Hematopoietic multipotent progenitor cell treated with erythropoietin and hydrocortisone succinate and interleukin-3 and kit ligand, for 4 days (in vitro differentiated cells): Measurements from ENCODE around the gene IGF2.

Experiments used
- DNase-seq: peaks from one replicate; pipeline ENCODE4 v3.0.0-alpha.2; 2015

Gene IGF2

DNA sequence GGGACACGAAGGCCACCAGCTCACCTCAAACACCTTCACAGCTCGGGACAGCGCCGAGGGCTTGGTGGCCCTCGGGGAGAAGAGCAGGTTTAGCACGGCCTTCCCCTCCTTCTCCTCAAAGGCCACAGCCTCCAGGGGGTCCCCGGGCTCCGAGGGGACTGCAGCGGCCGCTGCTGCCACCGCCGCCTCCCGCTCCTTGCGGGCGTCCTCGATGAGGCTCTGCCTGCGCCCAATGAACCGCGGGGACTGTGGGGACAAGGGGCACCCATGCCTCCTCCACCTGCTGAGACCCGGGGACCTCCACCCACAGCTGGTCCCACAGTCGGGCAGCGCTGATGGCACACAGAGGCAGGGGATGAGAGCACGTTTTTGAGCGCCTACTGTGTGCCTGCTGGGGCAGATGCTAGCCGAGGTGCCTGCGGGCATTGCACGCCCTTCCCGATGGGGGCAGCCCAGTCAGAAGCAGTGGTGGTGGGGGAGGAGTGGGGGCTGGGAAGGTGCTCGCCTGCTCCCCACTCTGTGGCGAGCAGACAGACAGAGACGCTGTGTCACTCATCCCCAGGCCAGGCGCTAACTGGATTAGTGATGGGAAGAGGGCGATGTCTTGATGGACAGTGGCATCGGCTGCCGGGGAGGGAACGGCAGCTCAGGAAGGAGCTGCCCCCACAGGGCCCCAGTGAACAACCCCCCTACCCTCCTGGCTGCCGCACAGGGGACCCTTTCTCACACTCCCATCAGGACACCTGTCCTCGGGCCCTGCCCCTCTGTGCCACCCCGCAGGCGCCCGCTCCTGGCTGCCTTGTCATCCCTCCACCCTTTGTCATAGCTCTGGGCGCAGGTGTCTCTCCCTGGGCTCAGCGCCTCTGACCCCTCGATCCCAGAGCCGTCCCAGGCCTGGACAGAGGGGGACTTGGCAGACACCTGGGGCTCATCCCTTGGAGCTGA, 30.7 kb upstream of the IGF2 start:
- no peak for DNase-seq

DNA sequence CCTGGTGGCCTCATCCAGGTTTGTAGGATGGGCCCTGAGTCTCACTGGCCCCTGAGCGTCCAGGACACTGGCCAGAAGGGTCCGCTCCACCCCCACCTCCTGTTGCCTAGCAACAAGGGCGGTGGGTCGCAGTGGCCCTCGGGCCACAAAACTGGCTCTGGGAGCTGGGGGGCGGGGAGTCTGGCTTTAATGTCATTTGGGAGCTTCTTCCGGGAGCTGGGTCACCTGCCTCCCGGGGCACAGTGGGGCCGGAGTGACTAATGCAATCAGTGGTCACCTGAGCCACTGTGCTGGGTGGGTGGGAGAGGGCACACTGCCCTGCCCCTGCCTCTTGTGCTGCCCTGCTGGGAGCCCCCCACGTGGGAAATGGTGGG, 29.8 kb upstream of the IGF2 start:
- DNase-seq, result no peak

DNA sequence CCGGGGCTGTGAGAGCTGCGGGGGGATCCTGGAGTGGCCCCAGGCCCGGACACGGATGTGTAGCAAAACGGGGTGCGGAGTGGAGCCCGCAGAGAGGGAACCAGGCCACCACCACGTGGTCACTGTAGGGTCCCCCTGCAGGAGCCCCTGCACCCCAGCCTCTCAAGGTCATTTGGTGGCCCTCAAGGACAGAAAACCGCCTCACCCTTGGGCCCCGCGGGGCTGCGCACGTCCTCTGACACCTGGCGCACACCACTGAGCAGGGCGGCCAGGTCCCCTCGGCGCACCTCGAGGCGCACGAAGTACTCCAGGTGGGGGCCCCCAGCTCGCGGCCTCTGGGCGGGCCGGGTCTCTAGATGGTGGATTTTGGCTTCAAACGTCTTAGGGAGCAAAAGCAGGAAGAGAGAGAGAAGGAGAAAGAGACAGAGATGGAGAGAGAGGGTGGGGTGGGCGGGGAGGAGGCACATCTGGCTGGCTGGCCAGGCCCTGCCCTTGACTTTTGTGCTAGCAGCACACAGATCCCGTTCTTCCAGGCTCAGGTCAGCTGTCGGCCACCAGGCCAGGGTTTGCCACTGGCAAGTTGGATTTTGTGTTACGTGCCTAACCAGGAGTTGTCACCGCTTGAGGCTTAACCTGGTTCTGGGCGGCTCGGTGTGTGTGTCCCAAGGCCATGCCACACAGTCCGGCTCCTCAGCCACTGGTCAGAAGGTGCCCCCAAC, 29.3 kb upstream of the IGF2 start:
- no peak for DNase-seq

DNA sequence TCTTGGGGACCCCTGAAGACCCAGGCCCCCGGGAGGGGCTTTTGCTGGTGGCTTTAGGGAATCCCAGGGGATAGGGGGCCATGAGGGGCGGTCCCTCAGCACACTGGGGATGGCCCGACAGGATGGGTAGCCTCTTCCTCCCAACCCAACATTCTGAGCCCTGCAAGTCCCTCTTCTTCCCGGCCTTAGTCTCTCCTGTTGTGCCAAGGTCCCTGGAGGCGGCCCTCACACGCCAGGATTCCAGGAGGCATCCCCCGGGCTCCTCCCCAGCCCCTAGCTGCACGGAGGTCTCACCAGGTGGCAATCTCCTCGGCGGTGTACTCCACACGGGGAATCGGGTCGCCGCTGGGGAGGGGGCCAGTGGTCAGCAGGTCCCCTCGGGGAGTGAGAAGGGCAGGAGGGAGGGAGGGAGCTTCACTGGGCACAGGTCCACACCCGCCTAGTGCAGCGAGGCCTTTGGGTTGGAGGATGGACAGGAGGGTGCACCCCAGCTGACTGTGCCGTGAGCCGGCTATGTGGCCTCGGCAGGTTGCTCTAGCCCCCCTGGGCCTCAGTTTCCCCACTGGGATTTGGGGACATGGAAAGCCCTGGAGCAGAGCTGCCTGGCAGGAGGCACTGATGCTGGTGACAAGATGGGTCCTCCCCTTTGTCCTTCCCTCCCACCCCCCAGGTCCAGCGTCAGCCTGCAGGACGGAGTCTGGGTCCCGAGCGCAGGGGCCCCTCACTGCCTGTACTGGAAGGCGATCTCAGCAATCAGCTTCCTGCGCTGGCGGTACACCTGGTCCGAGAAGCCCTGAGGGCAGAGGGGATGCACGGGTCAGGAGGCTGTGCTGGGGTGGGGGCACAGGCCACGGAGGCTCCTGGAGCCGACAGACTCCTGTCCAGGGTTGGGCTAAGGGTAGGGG, 28.2 kb upstream of the IGF2 start:
- no peak for DNase-seq

DNA sequence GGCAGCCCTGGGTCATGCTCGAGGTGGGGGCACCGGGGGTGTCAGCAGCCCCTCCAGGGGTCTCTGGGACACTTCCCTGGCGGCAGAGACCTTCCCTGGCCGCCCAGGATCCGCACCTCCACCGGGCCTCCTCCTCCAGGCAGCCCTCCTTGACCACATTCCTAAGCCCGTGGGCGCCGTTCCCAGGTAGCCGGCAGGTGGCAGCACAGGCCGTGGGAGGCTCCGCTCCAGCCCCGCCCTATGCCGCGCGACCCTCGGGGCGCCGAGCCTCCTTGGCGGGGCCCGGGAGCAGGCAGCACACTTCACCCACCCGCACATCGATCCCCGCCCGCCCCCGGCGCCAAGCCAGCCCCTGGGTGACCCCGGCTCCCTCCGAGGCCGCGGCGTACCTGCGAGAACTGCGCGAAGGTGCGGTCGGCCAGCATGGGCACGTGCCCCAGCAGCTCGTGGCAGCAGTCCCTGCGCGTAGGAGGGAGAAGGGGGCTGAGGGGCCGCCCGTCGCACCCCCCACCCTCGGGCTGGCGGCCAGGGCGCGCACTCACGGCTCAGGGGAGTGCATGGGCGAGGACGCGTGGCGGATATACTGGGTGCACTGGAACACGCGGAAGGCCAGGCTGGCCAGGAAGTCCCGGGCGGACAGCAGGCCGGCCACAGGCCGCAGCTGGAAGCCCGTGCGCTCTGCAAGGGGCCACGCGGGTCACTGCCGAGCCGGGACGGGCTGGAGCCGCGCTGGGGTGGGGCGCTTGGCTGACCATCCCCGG, 27.1 kb upstream of the IGF2 start:
- DNase-seq, result peak; percentile 43

DNA sequence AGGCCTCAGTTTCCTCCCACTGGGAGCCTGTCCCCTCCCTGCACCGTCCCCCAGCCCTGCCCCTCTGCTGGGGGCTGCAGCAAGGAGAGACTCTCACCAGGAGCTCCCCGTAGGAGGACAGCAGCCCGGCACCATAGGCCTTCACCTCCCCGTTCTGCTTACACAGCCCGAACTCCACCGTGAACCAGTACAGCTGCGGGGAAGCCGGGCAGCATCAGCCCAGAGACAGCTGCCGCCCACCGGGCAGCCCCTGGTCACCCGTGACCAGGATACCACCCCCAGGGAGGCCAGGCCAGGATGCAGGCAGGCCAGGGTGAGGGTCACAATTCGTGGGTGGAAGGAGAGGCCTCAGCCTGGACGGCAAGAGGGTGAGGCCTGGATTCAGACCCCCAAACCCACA, 26.4 kb upstream of the IGF2 start:
- DNase-seq, result no peak

- DNase-seq, result no peak
Measured at GRCh38 chr11:2164861-2165555, 25.8 kb upstream of the IGF2 start.

DNA sequence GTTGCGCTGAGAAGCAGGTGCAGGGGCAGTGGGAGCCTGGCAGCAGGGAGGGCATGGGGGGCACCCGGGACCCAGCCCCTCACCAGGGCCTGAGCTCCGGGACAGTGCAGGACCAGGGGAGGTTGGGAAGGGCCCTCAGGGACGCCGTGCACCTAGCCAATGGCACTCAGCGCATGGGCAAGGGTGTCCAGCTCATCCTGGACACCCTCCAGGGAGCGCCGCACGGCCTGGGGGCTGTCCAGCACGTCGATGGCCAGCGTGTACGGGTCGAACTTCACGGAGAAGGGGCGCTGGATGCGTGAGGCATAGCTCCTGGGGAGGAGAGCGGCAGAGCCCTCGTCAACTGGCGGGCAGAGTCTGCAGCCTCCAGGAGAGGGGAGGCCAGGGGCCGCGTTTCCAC, 24.9 kb upstream of the IGF2 start:
- no peak for DNase-seq

DNA sequence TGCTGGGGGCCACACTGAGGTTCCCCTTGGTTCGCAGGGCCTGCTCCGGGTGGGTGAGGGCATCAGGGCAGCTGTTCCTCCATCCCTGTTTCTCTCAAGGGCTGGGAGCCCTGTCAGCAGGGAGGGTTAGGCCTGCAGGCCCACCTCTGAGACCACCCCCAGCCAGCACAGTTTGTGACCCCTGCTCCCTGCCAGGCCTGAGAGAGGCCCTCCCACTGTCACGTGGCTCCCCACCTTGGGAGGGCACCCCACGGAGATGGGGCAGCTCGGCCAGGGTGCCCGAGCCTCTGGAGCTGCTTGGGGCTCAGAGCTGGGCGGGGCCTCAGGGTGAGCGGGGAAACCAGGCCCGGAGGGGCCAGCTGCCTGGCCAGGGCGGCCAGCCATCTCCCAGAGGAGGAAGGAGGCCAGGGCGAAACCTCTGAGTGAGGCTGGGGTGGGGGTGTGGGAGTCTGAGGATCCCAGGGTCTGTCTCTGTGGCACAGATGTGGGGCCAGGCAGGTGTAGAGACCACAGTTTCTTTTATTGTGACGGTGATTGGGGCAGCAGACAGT, 24.3 kb upstream of the IGF2 start:
- DNase-seq, result no peak

GRCh38 chr11:2160736-2161259, 21.6 kb upstream of the IGF2 start, which contains the start of gene INS:
Gene INS (minus strand): TSS chr11:2161209. CDS start chr11:2160971, 238 bp downstream.
- no peak for DNase-seq

GRCh38 chr11:2159536-2160413, 20.6 kb upstream of the IGF2 start:
- DNase-seq, result no peak

GRCh38 chr11:2158966-2159365, 19.8 kb upstream of the IGF2 start:
- no peak for DNase-seq

GRCh38 chr11:2158296-2158737, 19.1 kb upstream of the IGF2 start:
- DNase-seq, result no peak

DNA sequence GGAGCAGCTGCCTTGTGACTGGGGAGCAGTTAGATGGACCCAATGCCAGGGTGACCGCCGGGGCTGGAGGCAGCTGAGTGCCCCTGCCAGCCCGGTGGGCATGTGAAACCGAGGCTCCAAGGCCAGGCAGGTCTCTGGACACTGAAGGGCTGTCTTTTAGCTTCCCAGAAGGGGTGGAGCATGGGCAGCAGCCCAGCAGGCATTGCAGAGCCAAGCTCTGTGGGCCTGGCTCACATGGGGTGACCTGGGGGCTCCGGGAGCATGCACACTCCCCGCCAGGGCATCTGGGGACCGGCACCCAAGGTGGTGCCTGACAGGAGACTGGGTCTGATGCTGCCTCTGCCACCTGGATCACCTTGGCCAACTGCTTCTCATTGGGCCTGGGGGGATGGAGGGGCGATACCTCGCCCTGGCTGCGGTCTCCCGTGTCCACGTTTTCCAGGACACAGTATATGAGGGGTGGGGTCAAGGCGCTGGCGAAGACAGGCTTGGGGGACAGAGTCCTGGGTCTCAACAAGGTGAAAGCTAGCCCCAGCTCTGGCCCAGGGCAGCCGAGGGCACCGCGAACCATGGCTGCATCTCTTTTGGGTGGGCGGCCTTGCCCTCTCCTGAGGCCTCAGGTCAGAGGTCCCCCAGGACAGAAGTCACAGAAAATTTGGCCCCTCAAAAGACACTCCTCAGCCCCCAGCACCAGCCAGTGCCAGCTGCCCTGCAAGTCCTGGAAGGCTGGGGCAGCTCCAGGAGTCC, 18.3 kb upstream of the IGF2 start:
- no peak for DNase-seq

DNA sequence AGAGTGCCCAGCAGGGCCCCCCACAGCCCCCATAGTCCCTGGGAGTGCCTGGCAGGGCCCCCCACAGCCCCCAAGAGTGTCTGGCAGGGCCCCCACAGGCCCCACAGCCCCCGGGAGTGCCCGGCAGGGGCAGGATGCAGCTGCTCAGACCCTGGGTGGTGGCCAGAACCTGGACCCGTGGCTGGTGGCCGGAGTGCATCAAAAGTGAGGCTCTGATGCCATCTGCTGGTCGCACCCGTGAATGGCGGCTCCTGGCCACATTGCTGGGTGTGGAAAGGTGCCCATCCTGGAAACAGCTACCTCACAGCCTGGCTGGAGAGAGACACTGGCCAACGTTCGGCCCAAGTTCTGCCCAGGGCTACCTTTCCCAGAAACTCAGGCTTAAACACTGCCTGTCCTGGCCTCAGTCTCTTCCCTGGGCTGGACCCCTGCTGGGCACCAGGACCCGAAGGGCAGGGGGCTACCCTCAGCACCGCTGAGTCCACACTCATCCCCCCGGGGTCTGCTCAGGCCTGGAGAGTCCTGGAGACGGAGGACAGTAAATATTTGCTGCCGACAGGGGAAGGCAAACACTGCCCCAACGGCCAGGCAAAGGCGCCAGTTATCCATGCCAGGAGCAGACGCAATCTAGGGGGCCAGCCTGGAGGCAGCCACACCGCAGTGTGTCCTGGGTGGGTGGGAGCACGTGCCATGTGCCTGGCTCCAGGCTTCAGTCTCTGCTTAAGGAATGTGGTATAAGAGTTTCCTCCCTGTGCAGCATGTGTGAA, 17.4 kb upstream of the IGF2 start:
- DNase-seq, result peak; percentile 68

DNA sequence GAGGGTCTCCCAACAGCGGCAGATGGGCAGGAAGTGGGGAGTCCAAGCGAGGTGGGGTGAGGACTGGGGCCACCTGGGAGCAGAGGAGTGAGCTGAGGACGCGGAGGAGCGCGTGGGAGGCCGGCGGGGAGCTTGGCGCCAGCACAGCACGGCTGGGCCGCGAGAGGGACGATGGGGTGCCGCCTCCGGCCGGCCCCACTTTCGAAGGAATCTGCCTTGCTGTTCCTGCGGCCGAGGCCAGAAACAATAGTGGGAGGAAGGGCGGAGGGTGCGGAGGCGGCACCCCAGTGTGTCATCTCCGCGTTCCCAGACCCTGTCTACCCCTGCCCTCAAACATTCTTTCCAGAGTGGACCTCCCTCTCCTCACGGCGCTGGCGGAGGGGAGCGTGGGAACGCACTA, 16.3 kb upstream of the IGF2 start:
- no peak for DNase-seq

DNA sequence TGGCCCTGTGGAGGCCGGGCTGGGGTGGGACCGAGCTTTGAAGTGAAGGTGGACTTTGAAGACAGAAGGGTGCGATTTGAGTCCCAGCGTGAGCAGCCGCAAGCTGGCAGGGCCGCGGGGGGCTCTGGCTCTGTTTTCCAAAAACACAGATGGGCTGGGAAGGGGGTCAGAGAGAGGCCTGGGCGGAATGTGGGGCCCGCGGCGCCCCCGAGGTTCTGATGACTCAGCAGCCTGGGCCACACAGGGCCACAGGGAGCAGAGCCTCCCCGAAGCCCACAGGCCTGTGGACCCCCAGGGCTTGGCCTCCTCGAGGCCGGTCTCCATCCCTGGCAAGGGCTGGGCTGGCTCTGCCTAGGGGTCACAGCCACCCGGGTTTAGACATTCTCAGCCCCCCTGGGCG, 15.7 kb upstream of the IGF2 start:
- DNase-seq, result no peak

GRCh38 chr11:2154195-2154585, 15.0 kb upstream of the IGF2 start:
- no peak for DNase-seq
